Measurements from ENCODE around the gene ENTPD8. TPM values are rescaled to one million over a fixed set of nuclear protein-coding genes. Genes with fewer than 3 reads are reported as not detected.

ENTPD8 gene
- total and polyA plus RNA-seq, 2 of the 13 experiments (the other 11 are each of a cell fraction or from before 2014, with no cell fraction given) = 0.26 to 0.44 TPM

DNA sequence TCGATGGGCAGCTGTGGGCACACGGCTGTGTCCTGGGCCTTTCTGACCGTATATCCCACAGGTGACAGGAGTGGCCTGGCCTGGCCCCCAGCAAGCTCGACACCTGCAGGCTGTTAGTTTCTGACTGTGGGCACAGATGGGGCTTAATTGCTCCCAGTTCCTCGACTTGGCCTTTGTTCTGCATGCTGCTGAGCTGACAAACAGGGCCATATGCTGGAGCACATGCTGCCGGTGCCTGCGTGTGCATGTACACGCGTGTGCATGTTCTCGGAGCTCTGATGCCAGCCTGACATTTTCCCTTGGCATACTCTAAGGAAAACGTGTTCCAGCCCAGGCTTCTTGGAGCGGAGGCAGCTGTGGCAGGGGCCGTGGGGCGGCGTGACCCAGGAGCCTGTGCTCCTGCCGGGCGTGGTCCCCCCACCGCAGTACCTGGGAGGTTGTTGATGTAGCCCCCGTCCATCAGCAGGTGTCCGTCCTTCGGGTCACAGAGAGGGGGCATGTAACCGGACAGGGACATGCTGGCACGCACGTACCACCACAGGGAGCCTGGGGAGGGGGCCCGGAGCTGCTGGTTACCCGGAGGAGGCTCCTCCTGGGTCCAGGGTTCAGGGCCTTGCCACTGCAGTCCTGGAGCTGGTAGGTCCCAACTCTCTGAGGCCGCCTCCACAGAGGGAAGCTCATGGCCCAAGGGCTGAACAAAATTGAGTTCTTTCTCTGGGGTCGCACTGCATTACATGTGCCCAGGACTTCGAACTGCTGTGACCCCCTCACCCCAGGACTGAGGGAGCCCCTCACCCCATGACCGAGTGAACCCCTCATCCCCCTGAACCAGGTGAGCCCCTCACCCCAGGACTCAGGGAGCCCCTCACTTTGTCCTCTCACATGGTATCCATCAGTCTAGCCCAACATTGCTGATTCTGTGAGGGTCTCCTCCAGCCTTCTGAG is 22.1 kb upstream of the ENTPD8 start (continued):
- TF ChIP-seq, protein P1, sequence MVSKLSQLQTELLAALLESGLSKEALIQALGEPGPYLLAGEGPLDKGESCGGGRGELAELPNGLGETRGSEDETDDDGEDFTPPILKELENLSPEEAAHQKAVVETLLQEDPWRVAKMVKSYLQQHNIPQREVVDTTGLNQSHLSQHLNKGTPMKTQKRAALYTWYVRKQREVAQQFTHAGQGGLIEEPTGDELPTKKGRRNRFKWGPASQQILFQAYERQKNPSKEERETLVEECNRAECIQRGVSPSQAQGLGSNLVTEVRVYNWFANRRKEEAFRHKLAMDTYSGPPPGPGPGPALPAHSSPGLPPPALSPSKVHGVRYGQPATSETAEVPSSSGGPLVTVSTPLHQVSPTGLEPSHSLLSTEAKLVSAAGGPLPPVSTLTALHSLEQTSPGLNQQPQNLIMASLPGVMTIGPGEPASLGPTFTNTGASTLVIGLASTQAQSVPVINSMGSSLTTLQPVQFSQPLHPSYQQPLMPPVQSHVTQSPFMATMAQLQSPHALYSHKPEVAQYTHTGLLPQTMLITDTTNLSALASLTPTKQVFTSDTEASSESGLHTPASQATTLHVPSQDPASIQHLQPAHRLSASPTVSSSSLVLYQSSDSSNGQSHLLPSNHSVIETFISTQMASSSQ (IDR thresholded peaks at IDR 0.05; ENCODE audit: low read depth) = no peak
- TF ChIP-seq, protein P1 (CRISPR knock-in tag; IDR thresholded peaks at IDR 0.05; ENCODE audit: borderline replicate concordance) = peak; percentile 41; the same call in 1 of the 2 replicates
- 0 out of 2 replicates have a peak, but pooled peaks have one; percentile 9 for TF ChIP-seq ZNF572 (CRISPR knock-in tag; IDR thresholded peaks at IDR 0.05)
- peak; percentile 41; the same call in 1 of the 2 replicates for TF ChIP-seq CHCHD3 (CRISPR knock-in tag; IDR thresholded peaks at IDR 0.05)
- TF ChIP-seq MEIS2 (CRISPR knock-in tag; IDR thresholded peaks at IDR 0.05) = peak; percentile 78
- no peak for TF ChIP-seq GTF3A (CRISPR knock-in tag; conservative IDR thresholded peaks at IDR 0.05)
- peak; percentile 66; the same call in 1 of the 2 replicates for TF ChIP-seq ZNF619 (CRISPR knock-in tag; IDR thresholded peaks at IDR 0.05)
- peak; percentile 35; the same call in 1 of the 2 replicates for TF ChIP-seq TARDBP (CRISPR knock-in tag; IDR thresholded peaks at IDR 0.05)
- TF ChIP-seq, protein P2, sequence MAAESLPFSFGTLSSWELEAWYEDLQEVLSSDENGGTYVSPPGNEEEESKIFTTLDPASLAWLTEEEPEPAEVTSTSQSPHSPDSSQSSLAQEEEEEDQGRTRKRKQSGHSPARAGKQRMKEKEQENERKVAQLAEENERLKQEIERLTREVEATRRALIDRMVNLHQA (CRISPR knock-in tag; IDR thresholded peaks at IDR 0.05) = no peak
- TF ChIP-seq IKZF1 (IDR thresholded peaks at IDR 0.05) = no peak
- TF ChIP-seq, protein P3, sequence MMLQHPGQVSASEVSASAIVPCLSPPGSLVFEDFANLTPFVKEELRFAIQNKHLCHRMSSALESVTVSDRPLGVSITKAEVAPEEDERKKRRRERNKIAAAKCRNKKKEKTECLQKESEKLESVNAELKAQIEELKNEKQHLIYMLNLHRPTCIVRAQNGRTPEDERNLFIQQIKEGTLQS (CRISPR knock-in tag; IDR thresholded peaks at IDR 0.05) = no peak
- TF ChIP-seq, protein P4, sequence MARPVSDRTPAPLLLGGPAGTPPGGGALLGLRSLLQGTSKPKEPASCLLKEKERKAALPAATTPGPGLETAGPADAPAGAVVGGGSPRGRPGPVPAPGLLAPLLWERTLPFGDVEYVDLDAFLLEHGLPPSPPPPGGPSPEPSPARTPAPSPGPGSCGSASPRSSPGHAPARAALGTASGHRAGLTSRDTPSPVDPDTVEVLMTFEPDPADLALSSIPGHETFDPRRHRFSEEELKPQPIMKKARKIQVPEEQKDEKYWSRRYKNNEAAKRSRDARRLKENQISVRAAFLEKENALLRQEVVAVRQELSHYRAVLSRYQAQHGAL (CRISPR knock-in tag; IDR thresholded peaks at IDR 0.05; ENCODE audit: not compliant biosample characterization) = no peak
- TF ChIP-seq NFIC (IDR thresholded peaks at IDR 0.05; ENCODE audit: low read length) = no peak
- no peak for TF ChIP-seq SOX6 (IDR thresholded peaks at IDR 0.05)
- TF ChIP-seq SOX6 (CRISPR knock-in tag; IDR thresholded peaks at IDR 0.05) = peak; percentile 47
- peak; percentile 88; the same call in 1 of the 2 replicates for TF ChIP-seq ZBTB7A (CRISPR knock-in tag; IDR thresholded peaks at IDR 0.05)
- TF ChIP-seq ATM (IDR thresholded peaks at IDR 0.05; ENCODE audit: borderline replicate concordance) = no peak
- TF ChIP-seq KAT8 (CRISPR knock-in tag; IDR thresholded peaks at IDR 0.05) = peak; percentile 44; the same call in 1 of the 2 replicates
- peak; percentile 65 for TF ChIP-seq HOXA3 (CRISPR knock-in tag; IDR thresholded peaks at IDR 0.05)
- TF ChIP-seq, protein P5, sequence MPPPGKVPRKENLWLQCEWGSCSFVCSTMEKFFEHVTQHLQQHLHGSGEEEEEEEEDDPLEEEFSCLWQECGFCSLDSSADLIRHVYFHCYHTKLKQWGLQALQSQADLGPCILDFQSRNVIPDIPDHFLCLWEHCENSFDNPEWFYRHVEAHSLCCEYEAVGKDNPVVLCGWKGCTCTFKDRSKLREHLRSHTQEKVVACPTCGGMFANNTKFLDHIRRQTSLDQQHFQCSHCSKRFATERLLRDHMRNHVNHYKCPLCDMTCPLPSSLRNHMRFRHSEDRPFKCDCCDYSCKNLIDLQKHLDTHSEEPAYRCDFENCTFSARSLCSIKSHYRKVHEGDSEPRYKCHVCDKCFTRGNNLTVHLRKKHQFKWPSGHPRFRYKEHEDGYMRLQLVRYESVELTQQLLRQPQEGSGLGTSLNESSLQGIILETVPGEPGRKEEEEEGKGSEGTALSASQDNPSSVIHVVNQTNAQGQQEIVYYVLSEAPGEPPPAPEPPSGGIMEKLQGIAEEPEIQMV (CRISPR knock-in tag; IDR thresholded peaks at IDR 0.05; ENCODE audit: low read depth) = peak; percentile 84; the same call in 1 of the 2 replicates
- TF ChIP-seq KDM6A (CRISPR knock-in tag; IDR thresholded peaks at IDR 0.05; ENCODE audit: low read depth) = peak; percentile 36; the same call in 1 of the 2 replicates
- TF ChIP-seq PHF20 (CRISPR knock-in tag; IDR thresholded peaks at IDR 0.05) = peak; percentile 48; the same call in 1 of the 2 replicates
